OCI-LY1 (cell line): ENCODE results near the gene MEPCE.

Experiments used
- H2AFZ ChIP-seq: fragments of 200-600 bp; sonication (generic), shearing (Covaris generic); 2 replicates; pipeline ENCODE4 v1.6.0; 2014; ENCODE audit warnings: antibody characterized with exemption, mild to moderate bottlenecking, low read length
- H3F3A ChIP-seq: fragments of 200-600 bp; sonication (generic), shearing (Covaris generic); 2 replicates; pipeline ENCODE4 v1.6.0; 2014; ENCODE audit warnings: mild to moderate bottlenecking, antibody characterized with exemption, low read length, moderate library complexity; ENCODE audit not compliant: insufficient read depth
- H3K27ac ChIP-seq: fragments of 200-600 bp; sonication (generic); 2 replicates; pipeline ENCODE4 v1.5.1; 2014; ENCODE audit warnings: low read length, mixed run types, mild to moderate bottlenecking, low read depth; ENCODE audit not compliant: poor library complexity, severe bottlenecking
- H3K27me3 ChIP-seq: fragments of 200-600 bp; sonication (generic); 2 replicates; pipeline ENCODE4 v1.6.0; 2014; ENCODE audit warnings: antibody characterized with exemption, mild to moderate bottlenecking, low read length, moderate library complexity; ENCODE audit not compliant: insufficient read depth
- H3K36me3 ChIP-seq: fragments of 200-600 bp; sonication (generic); 2 replicates; pipeline ENCODE4 v1.6.1; 2014; ENCODE audit warnings: mild to moderate bottlenecking, antibody characterized with exemption, low read length, moderate library complexity, mixed read lengths; ENCODE audit not compliant: insufficient read depth
- H3K4me1 ChIP-seq: fragments of 200-600 bp; sonication (generic); 2 replicates; pipeline ENCODE4 v1.5.1; 2014; ENCODE audit warnings: mild to moderate bottlenecking, low read length, moderate library complexity; ENCODE audit not compliant: insufficient read depth, severe bottlenecking
- H3K4me2 ChIP-seq: fragments of 200-600 bp; sonication (generic), shearing (Covaris generic); 2 replicates; pipeline ENCODE4 v1.6.1; 2014; ENCODE audit warnings: low read length
- H3K4me3 ChIP-seq: fragments of 200-600 bp; sonication (generic); 2 replicates; pipeline ENCODE4 v1.5.1; 2014; ENCODE audit warnings: low read length, low read depth, mild to moderate bottlenecking, mixed read lengths; ENCODE audit not compliant: poor library complexity, severe bottlenecking
- H3K79me2 ChIP-seq: fragments of 200-600 bp; shearing (Covaris generic); 2 replicates; pipeline ENCODE4 v1.6.1; 2016; ENCODE audit warnings: mixed run types, low read length, mixed read lengths; ENCODE audit not compliant: insufficient read depth
- H3K9ac ChIP-seq: fragments of 200-600 bp; sonication (generic), shearing (Covaris generic); 2 replicates; pipeline ENCODE4 v1.6.1; 2014; ENCODE audit warnings: mild to moderate bottlenecking, low read length, mixed read lengths
- H3K9me2 ChIP-seq: fragments of 200-600 bp; sonication (generic), shearing (Covaris generic); 2 replicates; pipeline ENCODE4 v1.6.1; 2014; ENCODE audit warnings: low read depth, mild to moderate bottlenecking, low read length, mixed read lengths
- H3K9me3 ChIP-seq: fragments of 200-600 bp; shearing (Covaris generic); 2 replicates; pipeline ENCODE4 v1.6.1; 2014; ENCODE audit warnings: low read length, mixed read lengths
- H4K20me1 ChIP-seq: fragments of 200-600 bp; sonication (generic), shearing (Covaris generic); 2 replicates; pipeline ENCODE4 v1.6.0; 2016; ENCODE audit warnings: mild to moderate bottlenecking, low read length; ENCODE audit not compliant: insufficient read depth
- EZH2 ChIP-seq: fragments of 200-600 bp; sonication (generic), shearing (Covaris generic); IDR thresholded peaks from 2 replicates; pipeline ENCODE4 v1.8.0; 2017; ENCODE audit warnings: borderline replicate concordance, mixed run types, mild to moderate bottlenecking, antibody characterized with exemption, low read length, moderate library complexity, mixed read lengths
- TF ChIP-seq, protein P1 (sequence below): fragments of 200-600 bp; sonication (generic), shearing (Covaris generic); IDR thresholded peaks from 2 replicates; pipeline ENCODE4 v1.5.1; 2017; ENCODE audit warnings: mild to moderate bottlenecking, antibody characterized with exemption, low read length, moderate library complexity, mixed read lengths

MEPCE gene

GRCh38 chr7:100472854-100473499, 43.3 kb downstream of the MEPCE start:
- Histone ChIP-seq H3F3A (no peaks in the 10 kb centered on the region), H2AFZ (no peak overlapping the region), H3K9me3 (no peaks in the 10 kb centered on the region), H3K27me3 (no peaks in the 10 kb centered on the region), H3K4me1 (peaks cover 32% of the 10 kb centered on the region), H3K27ac (no peak overlapping the region), H3K36me3 (peaks cover 22% of the 10 kb centered on the region), H3K9ac (no peak overlapping the region; the same call in 1 of the 2 replicates), H3K4me3 (no peak overlapping the region), H3K4me2 (no peak overlapping the region; the same call in 1 of the 2 replicates), H3K79me2 (no peaks in the 10 kb centered on the region), H4K20me1 (no peaks in the 10 kb centered on the region), H3K9me2 (no peaks in the 10 kb centered on the region)
- TF ChIP-seq EZH2 = no peak
- TF ChIP-seq, protein P1, sequence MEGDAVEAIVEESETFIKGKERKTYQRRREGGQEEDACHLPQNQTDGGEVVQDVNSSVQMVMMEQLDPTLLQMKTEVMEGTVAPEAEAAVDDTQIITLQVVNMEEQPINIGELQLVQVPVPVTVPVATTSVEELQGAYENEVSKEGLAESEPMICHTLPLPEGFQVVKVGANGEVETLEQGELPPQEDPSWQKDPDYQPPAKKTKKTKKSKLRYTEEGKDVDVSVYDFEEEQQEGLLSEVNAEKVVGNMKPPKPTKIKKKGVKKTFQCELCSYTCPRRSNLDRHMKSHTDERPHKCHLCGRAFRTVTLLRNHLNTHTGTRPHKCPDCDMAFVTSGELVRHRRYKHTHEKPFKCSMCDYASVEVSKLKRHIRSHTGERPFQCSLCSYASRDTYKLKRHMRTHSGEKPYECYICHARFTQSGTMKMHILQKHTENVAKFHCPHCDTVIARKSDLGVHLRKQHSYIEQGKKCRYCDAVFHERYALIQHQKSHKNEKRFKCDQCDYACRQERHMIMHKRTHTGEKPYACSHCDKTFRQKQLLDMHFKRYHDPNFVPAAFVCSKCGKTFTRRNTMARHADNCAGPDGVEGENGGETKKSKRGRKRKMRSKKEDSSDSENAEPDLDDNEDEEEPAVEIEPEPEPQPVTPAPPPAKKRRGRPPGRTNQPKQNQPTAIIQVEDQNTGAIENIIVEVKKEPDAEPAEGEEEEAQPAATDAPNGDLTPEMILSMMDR = no peak

DNA sequence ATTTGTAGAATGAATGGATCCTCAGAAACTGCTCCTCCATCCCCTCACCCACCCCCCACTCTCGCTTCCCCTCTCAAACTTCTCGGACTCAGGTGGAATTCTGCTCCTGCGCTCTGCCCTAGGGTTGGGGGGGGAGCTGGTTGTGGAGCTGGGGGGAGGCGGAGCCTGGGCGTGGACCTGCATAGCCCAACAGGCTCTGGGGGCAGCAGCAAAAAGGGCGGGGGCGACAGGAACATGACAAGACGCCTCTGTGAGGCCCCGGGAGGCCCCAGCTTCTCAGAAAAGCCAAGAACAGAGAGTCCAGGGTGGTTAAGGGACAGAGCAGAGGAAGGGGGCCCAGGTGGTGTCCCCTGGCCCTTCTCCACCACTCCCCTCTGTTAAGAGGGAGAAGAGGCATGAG, 45.9 kb downstream of the MEPCE start:
- Histone ChIP-seq H3F3A (no peaks in the 10 kb centered on the region), H3K4me1 (peaks cover 37% of the 10 kb centered on the region), H3K4me3 (no peak overlapping the region), H3K4me2 (peak overlapping the region; percentile 78), H3K79me2 (no peaks in the 10 kb centered on the region), H4K20me1 (no peaks in the 10 kb centered on the region), H2AFZ (no peak overlapping the region), H3K36me3 (peaks cover 22% of the 10 kb centered on the region), H3K9me2 (no peaks in the 10 kb centered on the region), H3K9me3 (no peaks in the 10 kb centered on the region), H3K27ac (peak overlapping the region; percentile 13), H3K27me3 (no peaks in the 10 kb centered on the region), H3K9ac (no peak overlapping the region)
- TF ChIP-seq, protein P1 = no peak
- no peak for TF ChIP-seq EZH2

DNA sequence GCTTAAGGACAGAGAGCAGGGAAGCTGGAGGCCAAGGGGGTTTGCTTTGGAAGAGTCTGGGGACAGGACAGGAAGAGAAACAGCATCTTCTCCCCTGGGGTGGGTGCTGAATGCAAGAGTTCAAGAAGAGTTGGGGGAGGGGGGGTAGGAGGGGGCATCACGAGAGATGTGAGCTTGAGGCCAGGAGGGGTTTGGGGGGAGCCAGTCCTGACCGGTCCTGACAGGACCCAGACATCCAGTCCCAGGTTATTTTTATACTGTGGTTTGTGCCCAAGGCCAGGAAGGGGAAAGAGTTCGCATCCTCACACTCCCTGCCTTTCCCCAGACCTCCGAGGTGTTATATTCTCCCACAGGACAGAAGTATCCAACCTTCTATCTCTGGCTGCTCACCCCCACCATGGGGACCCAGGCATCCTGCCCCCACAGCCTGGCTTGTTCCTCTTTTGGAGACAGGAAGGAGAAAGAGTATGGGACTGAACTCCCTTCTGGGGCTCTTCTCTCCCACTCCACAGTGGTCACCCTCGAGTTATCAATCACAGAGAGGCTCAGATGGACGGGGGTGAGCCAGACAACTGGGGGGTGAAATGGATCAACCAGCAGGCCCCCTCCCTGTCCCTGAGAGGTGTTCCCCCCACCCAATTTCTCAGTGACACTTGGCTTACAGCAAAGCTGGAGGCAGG, 46.6 kb downstream of the MEPCE start:
- Histone ChIP-seq H3K9ac (no peak overlapping the region; the same call in 1 of the 2 replicates), H3K27me3 (no peaks in the 10 kb centered on the region), H3K36me3 (peaks cover 22% of the 10 kb centered on the region), H3K79me2 (no peaks in the 10 kb centered on the region), H4K20me1 (no peaks in the 10 kb centered on the region), H3K9me2 (no peaks in the 10 kb centered on the region), H3K4me1 (peaks cover 37% of the 10 kb centered on the region), H3K9me3 (no peaks in the 10 kb centered on the region), H3F3A (no peaks in the 10 kb centered on the region), H2AFZ (no peak overlapping the region), H3K4me2 (peak overlapping the region; percentile 78), H3K4me3 (peak overlapping the region; percentile 71), H3K27ac (peak overlapping the region; percentile 13)
- no peak for TF ChIP-seq EZH2
- TF ChIP-seq, protein P1 = no peak
